GM18505 (cell line): ENCODE measurements around the gene PABPC1L2B.
"Not testable (repeated sequence)": the region's sequence is repeated elsewhere in the genome, so short reads cannot be mapped to it uniquely, and the experiment has no call there.

Experiments used
- ATAC-seq: cut with Tn5 transposase; IDR thresholded peaks from one replicate; pipeline ENCODE4 v1.9.1; 2021; ENCODE audit not compliant: unreplicated experiment
- POLR2A ChIP-seq: IDR thresholded peaks from 4 replicates; pipeline ENCODE4 v1.6.1; 2011; ENCODE audit warnings: borderline replicate concordance; ENCODE audit not compliant: insufficient read depth, insufficient read length; ENCODE audit errors: extremely low read depth

Gene PABPC1L2B

DNA sequence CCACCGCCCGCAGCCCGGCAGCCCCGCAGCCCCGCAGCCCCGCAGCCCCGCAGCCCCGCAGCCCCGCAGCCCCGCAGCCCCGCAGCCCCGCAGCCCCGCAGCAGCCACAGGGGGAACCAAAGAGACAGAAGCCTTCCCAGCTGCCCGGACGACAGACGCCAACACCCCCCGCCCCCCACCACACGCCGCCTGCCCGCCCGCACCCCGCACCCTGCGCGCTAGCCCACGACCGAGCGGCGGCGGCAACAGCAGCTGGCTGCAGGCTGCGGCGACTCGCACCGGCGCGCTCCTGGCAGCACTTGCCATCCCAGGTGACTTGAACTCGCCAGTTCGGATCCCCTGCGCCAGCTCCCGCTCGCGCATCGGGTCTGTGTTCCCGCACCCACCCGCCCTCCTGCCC lies at the start of gene PABPC1L2B:
TSS of gene PABPC1L2B (plus strand) at position 207 of the 400 bp plus-strand sequence. CDS start 704 bp downstream, outside the sequence.
- ATAC-seq: not testable (repeated sequence)

GRCh38 chrX:72959971-72960370 lies 42.8 kb upstream of the PABPC1L2B start:
- not testable (repeated sequence) for ATAC-seq

GRCh38 chrX:72971859-72972258 lies 30.9 kb upstream of the PABPC1L2B start:
- ATAC-seq: not testable (repeated sequence)

DNA sequence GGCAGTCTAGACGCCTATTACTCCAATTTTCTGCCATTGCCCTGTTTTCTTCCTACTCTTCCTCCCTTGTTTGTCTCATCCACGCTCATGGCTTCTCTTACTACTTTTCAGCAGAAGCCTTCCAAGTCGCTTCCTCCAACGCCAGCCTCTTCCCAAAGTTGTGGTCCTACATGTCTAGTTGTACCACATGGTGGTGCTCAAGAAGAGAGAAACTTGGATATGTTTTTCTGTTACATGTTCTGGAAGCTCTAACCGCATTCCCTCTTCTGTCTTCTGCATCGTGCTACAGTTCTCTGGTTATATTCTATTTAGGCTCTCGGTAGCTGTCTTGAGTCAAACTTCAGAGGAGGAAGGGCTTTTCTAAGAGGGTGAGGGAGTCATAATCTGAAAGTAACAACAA lies 27.9 kb upstream of the PABPC1L2B start:
- ATAC-seq: not testable (repeated sequence)

GRCh38 chrX:72980894-72981469 lies 21.8 kb upstream of the PABPC1L2B start:
- not testable (repeated sequence) for ATAC-seq

- not testable (repeated sequence) for ATAC-seq
These were observed 1.3 kb downstream of the PABPC1L2B start for GRCh38 chrX:73004032-73004431.

GRCh38 chrX:73021361-73022092 lies 18.8 kb downstream of the PABPC1L2B start:
- TF ChIP-seq POLR2A: no peak
- ATAC-seq: no peak

- ATAC-seq: not testable (repeated sequence)
These were observed 19.3 kb downstream of the PABPC1L2B start for GRCh38 chrX:73022093-73022445.

DNA sequence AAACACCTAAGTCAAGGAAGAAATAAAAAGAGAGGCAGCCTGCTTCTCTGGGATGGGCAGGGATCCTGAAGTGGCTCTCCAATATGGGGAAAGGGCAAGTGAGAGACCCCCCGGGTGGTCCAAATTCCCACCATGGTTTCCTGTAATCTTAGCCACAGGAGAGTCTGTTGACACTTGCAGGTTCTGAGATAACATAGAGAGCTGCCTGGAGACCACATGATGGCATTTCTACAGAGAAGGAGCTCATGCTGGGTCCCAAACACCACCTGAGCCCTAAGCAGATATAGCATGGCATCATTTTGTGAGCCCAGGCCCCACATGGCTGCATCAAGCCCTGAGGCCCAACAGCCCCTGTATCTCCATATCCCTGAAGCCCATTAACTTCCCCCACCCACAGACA lies 26.1 kb downstream of the PABPC1L2B start:
- no peak for ATAC-seq
- TF ChIP-seq POLR2A: no peak
